GM19397 (cell line): ENCODE data around the gene HARS1.
"Not testable (repeated sequence)": the region's sequence is repeated elsewhere in the genome, so short reads cannot be mapped to it uniquely, and the experiment has no call there.

ENCODE experiments used
- ATAC-seq: cut with Tn5 transposase; IDR thresholded peaks from one replicate; pipeline ENCODE4 v1.9.1; 2021; ENCODE audit warnings: mild to moderate bottlenecking, moderate library complexity; ENCODE audit not compliant: unreplicated experiment

HARS1 gene

GRCh38 chr5:140677947-140678346, 13.2 kb downstream of the HARS1 start:
- no peak for ATAC-seq

GRCh38 chr5:140674629-140675028, 16.5 kb downstream of the HARS1 start:
- no peak for ATAC-seq

GRCh38 chr5:140674211-140674610, 17.0 kb downstream of the HARS1 start:
- no peak for ATAC-seq

GRCh38 chr5:140673187-140673976, 17.8 kb downstream of the HARS1 start, which contains the start of gene DND1:
DND1 (minus strand) TSS chr5:140673576; CDS start chr5:140673542, 34 bp downstream.
- ATAC-seq = no peak

- no peak for ATAC-seq
These were observed 18.5 kb downstream of the HARS1 start for GRCh38 chr5:140672455-140673186.

- no peak for ATAC-seq
These were observed 19.6 kb downstream of the HARS1 start for GRCh38 chr5:140671472-140672125.

- ATAC-seq = not testable (repeated sequence)
These were observed 20.1 kb downstream of the HARS1 start for GRCh38 chr5:140671035-140671434.

- peak; percentile 97 for ATAC-seq
These were observed 26.6 kb downstream of the HARS1 start, which contains the start of gene WDR55 for GRCh38 chr5:140664359-140665119. WDR55 (plus strand) TSS chr5:140664904; CDS start chr5:140664913, 9 bp downstream.

- ATAC-seq = no peak
These were observed 27.2 kb downstream of the HARS1 start for GRCh38 chr5:140664030-140664358.

- ATAC-seq = not testable (repeated sequence)
These were observed 30.8 kb downstream of the HARS1 start for GRCh38 chr5:140660371-140660770.

- ATAC-seq = no peak
These were observed 32.3 kb downstream of the HARS1 start for GRCh38 chr5:140658870-140659269.

GRCh38 chr5:140647042-140647419, 44.1 kb downstream of the HARS1 start:
- ATAC-seq = peak; percentile 42

GRCh38 chr5:140642718-140643117, 48.5 kb downstream of the HARS1 start:
- no peak for ATAC-seq

- no peak for ATAC-seq
These were observed 49.5 kb downstream of the HARS1 start for GRCh38 chr5:140641716-140642115.

- ATAC-seq = peak; percentile 97
These were observed 51.8 kb downstream of the HARS1 start, which contains the start of gene TMCO6 for GRCh38 chr5:140639148-140639981. TMCO6 (plus strand) TSS chr5:140639451; CDS start chr5:140639528, 77 bp downstream.

GRCh38 chr5:140638898-140639147, 52.3 kb downstream of the HARS1 start:
- ATAC-seq = not testable (repeated sequence)

GRCh38 chr5:140637371-140638100, 53.6 kb downstream of the HARS1 start:
- no peak for ATAC-seq

- no peak for ATAC-seq
These were observed 55.6 kb downstream of the HARS1 start for GRCh38 chr5:140635291-140636257.
